Amniotic epithelial cell (primary cell): ENCODE results near the gene MAP2K2.
A peak's percentile ranks its signal among the peaks of the same experiment; 100 is the strongest.
"Not testable (repeated sequence)": the region's sequence is repeated elsewhere in the genome, so short reads cannot be mapped to it uniquely, and the experiment has no call there.

Experiments
- DNase-seq: peaks from one replicate; pipeline ENCODE4 v3.0.0-alpha.2; 2010; ENCODE audit warnings: low read depth

Gene MAP2K2

DNA sequence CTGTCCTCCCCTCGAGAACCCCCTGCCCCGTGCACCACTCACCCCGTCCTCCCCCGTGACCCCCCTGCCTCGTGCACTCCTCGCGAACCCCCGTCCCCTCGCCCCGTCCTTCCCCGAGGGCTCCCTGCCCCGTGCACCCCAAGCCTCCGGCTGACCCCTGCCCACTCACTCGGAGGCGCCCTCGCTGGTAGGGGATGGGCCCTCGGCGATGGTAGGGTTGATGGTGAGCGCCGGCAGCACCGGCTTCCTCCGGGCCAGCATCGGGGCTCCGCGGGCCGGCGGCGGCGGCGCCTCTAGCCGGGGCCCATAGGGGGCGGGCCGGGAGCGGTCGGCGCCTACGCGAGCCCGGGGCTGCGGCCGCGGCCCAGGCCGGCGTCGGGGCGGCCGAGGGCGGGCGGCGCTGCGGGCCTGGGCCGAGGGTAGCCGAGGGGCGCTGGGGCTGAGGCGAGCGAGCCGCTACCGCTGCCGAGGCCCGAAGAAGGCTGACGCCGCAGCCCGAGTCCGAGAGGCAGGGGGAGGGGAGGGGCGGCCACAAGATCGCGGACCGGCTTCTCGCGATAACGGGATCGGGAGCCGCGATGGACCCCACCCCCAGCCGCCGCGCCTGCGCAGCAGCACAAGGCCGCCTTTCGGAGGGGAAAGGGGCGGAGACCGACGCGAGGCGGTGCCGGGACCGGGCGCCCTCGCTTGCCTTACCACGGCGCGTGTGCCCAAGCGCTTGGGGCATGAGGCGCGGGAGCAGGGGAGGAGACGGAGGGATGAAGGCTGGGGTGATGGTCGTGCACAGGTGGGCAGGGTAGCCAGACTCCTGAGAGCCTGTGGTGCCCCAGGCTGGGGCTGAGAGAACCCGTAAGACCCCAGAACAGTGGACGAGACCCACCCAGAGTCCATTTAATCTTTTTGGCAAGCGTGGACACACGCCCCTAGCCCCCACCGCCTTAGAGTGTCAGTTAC lies at the start of gene MAP2K2:
MAP2K2 (minus strand) TSS at position 508 of the 954 bp plus-strand sequence; CDS start at position 261, 247 bp downstream.
- peak; percentile 76 for DNase-seq

DNA sequence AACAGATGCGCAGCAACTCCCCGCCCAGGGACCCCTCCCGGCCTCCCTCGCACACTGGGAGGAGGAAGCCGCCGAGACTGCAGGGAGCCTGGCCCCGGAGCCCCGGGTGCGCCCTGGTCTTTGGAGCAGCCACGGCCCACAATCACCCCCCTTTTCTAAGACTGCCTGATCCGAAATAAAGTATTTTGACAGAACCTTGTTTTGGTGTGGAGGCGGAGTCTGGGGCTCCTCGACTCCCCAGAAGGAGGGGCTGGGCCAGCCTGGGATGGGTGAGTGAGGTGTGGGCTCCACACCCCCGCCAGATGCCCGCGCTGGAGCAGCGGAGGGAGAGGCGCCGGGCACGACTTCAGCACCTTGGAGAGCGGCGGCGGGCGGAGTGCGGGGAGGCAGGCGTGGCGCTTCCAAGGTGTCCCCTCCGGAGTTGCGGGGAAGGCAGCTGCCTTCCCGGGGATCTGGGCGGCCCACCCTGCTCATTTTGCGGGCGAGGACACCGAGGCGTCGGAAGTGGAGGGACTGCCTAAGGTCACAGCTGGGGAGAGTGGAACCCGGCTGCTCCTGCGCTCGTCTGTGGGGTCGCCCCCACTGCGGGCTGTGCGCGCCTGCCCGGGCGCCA lies 49.0 kb upstream of the MAP2K2 start:
- peak; percentile 10 for DNase-seq

DNA sequence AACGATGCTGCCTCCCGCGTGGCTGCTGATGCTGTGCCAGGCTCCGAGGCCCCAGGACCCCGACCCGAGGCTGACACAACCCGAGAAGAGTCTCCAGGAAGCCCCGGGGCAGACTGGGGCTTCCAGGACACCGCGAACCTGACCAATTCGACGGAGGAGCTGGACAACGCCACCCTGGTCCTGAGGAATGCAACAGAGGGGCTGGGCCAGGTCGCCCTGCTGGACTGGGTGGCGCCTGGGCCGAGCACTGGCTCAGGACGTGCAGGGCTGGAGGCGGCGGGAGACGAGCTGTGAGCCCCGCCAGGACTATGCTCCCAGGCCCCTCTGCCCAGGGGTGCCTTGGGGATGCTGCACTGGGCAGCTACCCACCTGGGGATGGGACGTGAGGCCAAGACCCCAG lies 47.8 kb upstream of the MAP2K2 start:
- DNase-seq = no peak

DNA sequence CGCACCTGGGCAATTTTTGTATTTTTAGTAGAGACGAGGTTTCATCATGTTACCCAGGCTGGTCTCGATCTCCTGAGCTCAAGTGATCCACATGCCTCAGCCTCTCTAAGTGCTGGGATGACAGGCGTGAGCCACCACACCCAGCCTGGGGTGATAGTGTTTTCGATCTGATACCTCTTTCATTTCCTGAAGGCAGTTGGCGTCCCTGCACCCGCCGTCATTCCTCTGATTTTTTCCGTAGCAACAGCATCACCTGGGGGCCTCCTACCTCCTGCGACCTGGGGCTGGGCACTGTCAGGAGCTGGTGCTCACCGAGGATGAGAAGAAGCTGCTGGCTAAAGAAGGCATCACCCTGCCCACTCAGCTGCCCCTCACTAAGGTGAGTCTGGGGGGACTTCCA lies 40.3 kb upstream of the MAP2K2 start:
- no peak for DNase-seq

DNA sequence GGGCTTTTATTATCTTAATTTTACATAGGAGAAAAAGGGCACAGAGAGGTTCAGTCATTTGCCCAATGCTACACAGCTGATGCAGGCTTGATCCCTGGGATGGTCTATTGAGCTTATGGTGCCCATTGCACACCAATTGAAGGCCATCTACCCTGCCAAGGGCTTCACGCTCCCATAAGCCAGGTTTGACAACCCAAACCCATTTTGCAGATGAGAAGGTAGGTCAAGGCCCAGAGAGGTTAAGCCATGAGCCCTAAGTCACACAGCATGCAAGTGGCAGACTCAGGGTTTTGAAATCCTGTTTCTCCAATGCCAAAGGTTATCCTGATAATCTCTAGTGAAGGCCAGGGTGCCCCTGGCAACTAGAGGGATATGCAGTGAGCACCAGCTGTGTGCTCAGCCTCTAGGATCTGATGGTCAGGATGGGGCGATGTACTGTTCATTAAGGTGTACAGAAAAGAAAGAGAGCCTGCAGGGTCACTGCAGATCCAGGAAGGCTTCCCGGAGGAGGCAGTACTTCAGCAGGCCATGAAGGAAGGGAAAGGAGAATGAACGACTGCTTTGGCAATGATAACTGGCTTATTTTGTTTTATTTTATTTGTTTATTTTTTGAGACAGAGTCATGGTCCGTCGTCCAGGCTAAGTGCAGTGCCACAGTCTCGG lies 37.6 kb upstream of the MAP2K2 start:
- DNase-seq = no peak

DNA sequence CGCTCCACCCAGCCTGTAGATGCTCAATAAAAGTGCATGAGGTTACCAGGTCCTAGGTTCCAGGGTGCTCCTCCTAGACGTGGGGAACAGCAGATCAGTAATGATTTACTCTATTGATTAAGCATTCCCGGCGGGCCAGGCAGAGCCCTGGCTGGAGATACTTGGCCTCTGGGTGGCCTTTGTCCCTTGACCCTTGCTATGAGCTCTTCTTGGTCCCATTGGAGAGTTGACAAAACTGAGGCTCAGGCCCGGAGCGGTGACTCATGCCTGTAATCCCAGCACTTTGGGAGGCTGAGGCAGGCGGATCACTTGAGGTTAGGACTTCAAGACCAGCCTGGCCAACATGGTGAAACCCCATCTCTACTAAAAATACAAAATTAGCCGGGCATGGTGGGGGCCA lies 34.0 kb upstream of the MAP2K2 start:
- not testable (repeated sequence) for DNase-seq

DNA sequence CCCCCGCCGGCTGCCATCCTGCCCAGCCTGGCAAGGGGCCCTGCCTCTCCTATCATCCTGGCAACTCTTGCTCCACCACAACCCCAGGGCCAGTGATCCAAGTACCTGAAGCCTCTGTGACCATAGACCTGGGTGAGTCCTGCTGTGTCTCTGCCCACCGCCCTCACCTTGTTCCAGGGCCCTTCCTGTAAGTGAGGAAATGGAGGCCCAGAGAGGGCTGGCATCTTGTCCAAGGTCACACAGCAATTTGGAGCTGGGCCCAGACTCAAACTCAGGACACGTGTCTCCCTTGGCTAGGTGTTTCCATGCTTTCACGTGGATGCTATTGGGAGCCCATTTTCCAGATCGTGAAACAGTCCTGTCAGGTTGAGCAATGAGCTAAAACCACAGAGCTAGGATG lies 33.2 kb upstream of the MAP2K2 start:
- DNase-seq = no peak

DNA sequence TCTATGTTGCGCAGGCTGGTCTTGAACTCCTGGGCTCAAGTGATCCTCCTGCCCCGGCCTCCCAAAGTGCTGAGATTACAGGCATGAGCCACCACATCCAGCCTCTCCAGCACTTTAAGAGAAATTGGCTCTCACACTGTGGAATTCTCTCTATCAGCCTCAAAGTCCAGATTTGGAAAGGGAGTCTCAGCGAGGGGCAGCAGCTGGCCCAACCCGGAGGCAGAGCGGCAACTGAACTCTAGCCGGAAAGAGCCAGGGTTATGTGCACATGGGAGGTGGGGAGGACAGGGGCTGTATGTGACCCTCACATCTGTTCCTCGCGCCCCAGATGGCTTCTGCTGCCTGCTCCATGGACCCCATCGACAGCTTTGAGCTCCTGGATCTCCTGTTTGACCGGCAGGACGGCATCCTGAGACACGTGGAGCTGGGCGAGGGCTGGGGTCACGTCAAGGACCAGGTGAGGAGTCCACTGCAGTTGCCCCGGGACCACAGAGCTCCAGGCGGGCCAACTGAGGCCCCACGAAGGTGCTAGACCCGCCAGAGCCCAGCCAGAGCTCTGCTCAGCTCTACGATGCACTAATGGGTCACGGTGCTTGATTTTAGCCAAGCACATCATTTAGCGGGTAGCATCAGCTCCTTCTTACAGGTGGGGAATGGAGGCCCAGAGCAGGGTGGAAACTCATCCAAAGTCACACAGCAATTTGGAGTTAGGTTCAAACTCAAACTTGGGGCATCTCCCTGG lies 30.8 kb upstream of the MAP2K2 start:
- DNase-seq = no peak

DNA sequence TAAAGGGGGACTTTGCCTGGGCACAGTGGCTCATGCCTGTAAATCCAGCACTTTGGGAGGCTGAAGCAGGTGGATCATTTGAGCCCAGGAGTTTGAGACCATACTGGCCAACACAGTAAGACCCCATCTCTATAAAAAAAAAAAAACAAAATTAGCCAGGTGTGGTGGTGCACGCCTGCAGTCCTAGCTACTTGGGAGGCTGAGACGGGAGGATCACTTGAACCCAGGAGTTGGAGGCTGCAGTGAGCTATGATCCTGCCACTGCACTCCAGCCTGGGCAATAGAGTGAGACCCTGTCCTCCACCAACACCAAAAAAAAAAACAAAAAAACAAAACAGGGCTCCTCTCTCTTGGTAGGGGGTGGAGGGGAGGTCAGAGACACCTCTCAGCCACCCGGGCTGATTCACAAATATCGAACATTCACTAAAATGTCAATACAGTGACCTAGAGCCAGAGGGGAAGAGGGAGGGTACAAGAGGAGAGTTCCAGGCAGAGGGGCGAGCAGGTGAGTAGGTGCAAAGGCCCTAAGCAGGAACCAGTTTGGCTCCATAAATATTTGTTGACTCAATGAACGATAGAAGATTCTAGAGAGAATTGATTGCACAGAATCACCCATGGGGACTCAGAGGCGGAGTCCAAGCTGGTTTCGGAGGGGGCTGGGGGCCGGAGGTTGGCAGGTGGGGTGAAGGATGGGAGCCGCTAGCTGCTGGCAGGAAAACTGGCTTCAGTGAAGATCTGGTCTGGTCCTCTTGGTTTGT lies 28.5 kb upstream of the MAP2K2 start:
- no peak for DNase-seq

DNA sequence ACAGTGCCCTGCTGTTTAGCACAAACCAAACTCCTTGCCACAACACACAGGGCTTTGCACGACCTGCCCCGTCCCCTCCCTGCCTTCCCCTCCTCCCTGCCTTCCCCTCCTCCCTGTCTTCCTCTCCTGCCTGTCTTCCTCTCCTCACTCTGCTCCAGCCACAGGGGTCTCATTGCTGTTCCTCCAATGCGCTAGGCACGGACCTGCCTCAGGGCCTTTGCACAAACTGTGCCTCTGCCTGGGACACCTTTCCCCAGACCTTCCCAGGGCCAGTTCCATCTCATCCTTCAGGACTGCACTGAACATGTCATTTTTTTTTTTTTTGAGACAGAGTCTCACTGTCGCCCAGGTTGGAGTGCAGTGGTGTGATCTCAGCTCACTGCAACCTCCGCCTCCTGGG lies 27.7 kb upstream of the MAP2K2 start:
- DNase-seq = no peak

DNA sequence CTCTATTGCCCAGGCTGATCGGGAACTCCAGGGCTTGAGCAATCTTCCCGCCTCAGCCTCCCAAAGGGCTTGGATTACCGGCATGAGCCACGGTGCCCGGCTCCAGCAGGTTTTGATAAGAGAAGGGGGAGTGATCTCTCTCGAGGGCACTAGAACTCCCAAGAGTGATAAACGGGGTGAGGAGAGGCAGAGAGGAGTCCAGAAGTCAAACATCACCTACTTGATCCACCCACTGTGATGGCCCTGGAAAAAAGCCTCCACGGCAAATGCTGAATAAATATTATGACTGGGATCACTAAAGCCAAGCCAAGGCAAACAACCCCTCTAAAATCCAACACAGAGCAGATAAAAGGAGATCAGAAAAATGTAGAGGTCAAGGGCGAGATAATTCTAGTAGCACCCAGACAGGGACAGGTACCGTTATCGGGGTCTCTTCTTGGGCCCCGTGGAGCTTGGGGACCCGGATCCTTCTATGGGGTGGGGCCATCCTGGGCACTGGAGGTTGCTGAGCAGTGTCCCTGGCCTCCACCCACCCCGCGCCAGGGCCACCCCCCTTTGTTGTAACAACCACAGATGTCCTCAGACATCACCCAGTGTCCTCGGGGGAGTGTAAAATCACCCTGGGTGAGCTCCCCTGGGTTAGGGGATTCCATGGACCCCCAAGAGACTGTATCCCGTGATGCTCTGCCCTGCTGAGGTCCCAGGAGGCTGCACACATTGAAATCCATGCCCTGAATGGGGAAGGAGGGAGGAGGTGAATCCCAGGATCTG lies 25.8 kb upstream of the MAP2K2 start:
- peak; percentile 61 for DNase-seq

DNA sequence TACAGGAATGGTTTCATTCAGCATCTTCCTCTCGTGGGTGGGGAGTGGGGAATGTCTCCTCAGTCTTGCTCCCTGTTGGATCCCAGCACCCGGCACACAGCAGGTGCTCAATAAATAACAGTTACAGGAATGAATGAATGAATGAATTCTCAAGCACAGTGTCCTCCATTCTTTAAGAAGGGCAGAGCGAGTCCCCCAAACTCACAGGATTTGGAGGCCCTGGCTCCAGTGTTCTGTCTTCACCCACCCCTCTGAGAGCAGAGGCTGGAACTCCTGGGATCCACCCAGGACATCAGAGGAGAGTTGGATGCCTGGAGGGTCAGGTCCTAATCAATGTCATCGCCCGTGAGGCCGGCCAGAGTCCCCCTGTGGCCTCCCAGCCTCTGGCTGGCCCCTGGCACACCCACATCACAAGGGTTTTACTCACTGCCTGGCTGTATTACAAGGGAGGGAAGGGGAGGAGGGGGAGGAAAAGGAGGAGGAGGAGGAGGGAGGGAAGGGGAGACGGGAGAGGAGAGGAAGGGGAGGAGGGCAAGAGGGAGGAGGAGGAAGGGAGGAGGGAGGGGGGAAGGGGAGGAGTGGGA lies 20.8 kb upstream of the MAP2K2 start:
- DNase-seq = peak; percentile 74

DNA sequence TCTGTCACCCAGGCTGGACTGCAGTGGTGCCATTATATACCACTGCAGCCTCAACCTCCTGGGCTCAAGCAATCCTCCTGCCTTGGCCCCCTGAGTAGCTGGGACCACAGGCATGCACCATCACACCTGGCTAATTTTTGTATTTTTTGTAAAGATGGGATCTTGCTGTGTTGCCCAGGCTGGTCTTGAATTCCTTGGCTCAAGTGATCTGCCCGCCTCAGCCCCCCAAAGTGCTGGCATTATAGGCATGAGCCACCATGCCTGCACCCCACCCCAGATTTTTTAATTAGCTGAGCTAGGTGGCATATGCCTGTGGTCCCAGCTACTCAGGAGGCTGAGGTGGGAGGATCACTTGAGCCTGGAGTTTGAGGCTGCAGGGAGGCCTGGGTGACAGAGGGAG lies 19.0 kb upstream of the MAP2K2 start:
- not testable (repeated sequence) for DNase-seq

DNA sequence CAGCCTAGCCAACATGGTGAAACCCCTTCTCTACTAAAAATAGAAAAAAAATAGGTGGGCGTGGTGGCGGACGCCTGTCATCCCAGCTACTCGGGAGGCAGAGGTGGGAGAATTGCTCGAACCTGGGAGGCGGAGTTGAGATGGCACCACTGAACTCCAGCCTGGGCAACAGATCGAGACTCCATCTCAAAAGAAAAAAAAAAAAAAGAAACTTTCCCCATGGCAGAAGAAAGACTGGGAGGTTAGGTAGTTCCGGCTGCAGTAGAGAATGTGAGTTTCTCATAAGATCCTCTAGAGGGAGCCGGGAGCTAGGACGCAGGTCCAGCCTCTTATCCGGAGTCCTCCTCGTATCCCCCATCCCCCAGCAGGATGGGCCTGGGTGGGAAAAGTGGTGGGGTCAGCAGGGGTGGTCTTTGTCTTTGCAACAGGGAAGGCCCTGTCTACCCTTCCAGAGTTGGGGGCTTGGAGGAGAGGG lies 16.4 kb upstream of the MAP2K2 start:
- DNase-seq = peak; percentile 69

DNA sequence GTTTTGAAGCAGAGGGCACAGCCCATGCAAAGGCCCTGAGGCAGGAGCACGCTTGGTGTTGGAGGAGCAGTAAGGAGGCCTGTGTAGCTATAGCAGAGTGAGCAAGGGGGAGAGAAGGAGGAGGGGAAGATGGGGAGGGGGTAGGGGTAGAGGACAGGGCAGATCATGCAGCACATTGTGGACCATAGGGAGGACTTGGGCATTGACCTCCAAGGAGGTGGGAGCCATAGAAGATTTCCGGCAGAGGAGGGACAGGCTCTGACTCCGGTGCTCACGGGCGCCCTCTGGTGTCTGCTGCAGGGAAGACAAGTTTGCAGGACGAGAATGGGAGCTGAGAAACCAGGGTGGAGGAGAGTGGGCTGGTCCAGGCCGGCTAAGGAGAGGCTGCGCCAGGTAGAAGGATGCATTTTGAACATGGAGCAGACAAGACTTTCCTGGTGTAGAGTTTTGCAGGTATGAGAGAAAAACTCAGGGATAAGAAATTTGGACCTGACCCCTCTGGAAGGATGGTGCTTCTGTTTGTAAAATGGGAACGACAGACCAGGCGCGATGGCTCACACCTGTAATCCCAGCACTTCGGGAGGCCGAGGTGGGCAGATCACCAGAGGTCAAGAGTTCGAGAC lies 15.8 kb upstream of the MAP2K2 start:
- DNase-seq = peak; percentile 48

DNA sequence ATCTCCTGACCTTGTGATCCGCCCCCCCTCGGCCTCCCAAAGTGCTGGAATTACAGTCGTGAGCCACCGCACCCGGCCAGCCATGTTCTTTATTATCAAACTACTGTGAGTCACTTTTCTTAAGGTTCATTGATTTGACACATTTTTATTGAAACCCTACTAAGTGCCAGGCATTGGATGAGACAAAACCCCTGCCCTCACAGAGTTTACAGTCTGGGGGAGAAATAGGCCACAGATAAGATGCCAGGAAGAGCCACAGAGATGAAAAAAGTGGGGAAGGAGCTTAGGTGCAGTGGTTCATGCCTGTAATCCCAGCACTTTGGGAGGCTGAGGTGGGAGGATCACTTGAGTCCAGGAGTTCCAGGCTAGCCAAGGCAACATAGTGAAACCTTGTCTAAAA lies 14.5 kb upstream of the MAP2K2 start:
- no peak for DNase-seq

DNA sequence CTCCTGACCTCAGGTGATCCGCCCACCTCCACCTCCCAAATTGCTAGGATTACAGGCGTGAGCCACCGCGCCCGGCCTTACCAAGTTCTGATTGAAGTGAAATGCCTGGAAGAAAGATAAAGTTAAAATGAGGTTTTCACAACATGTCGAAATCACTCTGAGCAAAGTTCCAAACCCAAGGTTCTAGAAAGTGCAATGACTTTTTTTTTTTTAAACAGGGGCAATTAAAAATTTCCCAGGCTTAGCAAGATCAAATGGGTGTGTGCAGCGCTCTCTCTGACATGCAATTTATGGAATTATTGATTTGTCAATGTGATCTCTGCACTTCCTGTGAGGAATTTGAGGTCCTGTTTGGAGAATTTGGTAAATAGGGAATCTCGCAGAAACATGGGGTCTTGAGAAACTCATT lies 12.8 kb upstream of the MAP2K2 start:
- no peak for DNase-seq

DNA sequence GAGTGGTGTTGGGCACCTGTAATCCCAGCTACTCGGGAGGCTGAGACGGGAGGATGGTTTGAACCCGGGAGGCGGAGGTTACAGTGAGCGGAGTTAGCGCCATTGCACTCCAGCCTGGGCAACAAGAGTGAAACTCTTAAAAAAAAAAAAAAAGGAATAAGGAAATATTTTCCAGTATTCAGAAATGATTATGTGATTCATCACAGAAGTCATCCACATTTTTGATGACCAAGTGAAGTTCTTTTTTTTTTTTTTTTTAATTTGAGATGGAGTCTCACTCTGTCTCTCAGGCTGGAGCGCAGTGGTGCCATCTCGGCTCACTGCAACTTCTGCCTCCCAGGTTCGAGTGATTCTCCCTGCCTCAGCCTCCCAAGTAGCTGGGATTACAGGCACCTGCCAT lies 11.5 kb upstream of the MAP2K2 start:
- not testable (repeated sequence) for DNase-seq

DNA sequence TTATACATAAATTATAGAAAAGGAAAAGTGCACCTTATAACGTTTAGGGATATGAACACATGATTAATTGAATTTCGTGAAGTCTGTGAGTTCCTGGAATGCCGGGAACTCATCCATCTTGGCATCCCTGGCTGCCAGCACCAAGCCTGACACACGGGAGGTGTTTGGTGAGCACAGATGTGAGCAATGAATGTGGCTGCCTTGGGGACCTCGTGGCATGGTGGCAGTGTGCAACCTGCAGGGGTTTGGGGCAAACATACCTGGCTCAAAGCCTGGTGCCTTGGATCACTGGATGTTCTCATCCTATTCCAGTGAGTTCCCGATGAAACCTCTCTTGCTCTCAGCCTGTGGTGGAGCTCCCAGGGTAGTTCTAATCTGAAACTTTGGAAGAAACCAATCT lies 10.4 kb upstream of the MAP2K2 start:
- no peak for DNase-seq
